ENCODE measurements around the gene TUBA3D.
"Not testable (repeated sequence)": the region's sequence is repeated elsewhere in the genome, so short reads cannot be mapped to it uniquely, and the experiment has no call there.

TUBA3D gene

DNA sequence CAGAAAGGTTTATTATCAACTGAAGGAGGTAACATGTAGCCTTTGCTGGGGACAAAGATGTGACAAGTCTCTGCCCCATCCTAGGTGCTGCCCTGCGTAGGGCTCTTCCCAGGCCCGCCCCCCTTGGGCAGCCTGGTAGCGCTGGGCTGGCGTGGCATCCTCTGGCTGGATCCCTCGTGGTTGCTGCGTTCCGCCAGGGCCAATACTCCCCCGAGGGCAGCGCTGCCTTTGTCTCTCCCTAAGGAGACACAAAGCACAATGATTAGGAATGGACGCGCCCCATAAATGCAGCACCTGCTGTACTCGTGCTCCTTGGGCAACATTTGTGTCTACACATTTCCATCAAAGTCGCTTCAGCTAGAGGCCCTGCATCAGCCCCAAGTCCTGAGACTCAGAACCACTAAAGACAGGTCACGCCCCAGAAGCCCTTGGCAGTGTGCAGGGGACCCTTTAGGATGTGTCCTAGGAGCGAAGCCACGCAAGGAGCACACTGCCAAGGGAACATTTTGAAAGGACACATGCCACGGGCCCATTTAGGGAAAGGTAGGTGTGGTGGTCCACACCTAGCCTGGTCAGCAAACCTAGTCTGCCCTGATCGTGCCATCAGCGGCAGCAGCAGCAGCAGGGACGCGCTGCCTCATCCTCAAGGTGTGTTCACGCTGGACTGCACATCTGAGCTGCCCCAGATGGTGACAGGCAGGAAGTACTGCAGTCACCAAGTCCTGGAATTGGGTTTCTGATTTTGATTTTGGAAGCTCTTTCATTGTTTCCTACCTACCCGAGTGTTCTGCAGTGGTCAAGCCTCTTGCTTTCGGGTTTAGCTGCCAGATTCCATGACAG lies 8.3 kb downstream of the TUBA3D start:
- DNase-seq (ENCODE audit: low read depth in 2 of 2, low spot score in 1 of 2), result not testable (repeated sequence)

DNA sequence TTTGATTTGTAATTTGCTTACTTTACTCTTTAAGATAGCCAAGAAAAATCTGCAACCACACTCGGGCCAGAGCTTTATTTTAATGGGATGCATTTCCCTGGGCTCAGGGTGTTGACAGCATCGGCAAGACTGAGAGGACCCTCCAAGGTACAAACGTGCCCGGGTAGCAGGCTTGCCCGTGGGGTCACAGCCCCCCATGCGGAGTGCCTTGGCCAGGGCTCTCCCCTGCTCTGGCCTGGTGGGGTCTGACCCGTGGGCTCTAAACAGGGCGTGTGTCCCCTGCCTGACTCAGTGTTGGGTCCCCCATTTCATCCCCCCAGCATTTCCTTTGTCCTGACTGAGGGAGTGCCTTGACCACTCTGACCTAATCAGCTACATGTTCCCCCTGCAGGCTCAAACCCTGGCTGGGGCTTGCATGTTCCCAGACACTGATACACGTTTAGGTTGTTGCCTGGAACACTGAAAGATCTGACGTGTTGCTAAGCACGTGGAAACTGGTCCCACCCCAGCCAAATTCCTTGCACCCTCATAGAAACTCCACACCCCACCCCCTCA lies 9.1 kb downstream of the TUBA3D start:
- DNase-seq (ENCODE audit: low read depth in 2 of 2, low spot score in 1 of 2), result not testable (repeated sequence)

DNA sequence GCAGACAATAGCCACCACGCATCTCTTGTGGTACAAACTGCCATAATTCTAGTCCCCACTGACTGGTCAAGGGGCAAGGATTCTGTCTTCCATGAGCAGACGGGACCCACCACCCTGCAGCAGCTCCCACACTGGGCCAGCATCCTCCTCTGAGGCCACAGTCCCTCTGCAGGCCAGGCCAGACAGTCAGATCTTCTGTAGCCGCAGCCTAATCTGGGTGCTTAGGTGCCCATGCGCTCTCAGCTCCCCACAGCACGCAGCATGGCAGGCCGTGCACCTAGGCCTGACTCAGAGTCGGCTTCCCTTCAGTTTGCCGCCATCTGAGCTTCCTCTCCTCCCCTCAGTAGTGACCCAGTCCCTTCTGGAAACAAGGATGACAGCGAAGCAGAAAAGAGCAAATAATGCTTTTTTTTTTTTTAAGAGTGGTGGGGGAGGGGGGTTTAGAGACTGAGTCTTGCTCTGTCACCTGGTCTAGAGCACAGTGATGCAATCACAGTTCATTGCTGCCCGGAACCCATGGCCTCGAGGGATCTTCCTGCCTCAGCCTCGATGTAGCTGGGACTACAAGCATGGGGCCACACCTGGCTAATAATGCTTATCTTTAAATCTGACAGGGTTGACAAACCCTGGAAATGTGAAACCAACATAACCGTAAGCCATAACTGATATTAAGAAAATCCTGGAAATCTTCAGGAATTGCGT lies 10.4 kb downstream of the TUBA3D start:
- DNase-seq (ENCODE audit: low read depth in 2 of 2, low spot score in 1 of 2), result not testable (repeated sequence)

DNA sequence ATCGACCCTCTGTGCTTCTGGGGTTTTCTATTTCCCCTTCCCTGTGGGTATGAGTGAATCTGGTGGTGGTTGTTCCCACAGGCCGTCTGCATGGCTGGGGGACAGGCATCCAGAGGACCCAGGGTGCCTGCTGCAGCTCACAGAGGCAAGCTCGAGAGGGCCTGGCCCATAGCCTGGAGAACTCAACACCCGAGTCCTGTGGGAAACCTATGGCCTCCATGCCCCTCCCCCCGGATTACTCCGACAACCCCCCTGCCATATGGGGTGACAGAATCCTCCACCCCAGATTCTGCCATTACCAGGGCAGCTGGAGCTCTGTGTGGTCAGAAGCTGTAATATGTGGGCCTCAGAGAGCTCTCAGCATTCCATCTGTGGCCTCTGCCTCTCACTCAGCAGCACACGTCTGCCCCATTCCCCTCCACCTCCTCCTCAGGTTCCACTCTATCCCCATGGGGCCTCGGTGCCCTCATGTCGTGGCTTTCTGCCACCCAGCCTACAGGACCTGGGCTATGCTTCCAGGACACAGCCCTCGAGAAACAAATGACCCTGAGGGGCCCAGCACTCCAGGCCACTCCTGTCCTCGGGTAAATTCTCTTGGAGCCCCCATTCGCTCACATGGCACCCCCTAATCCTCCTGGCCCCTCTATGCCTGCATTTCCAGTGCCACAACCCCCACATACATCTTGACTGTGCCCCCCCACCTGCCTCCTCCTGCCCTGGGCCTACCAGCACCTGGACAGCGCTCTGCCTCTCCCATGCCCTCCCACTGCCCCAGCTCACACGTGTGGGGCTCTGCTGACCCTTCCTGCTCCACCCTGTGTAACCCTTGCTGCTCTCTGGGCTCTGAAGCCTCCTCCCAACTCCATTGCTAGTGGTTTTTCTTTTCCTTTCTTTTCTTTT lies 12.6 kb downstream of the TUBA3D start:
- DNase-seq (ENCODE audit: low read depth in 2 of 2, low spot score in 1 of 2), result no peak

DNA sequence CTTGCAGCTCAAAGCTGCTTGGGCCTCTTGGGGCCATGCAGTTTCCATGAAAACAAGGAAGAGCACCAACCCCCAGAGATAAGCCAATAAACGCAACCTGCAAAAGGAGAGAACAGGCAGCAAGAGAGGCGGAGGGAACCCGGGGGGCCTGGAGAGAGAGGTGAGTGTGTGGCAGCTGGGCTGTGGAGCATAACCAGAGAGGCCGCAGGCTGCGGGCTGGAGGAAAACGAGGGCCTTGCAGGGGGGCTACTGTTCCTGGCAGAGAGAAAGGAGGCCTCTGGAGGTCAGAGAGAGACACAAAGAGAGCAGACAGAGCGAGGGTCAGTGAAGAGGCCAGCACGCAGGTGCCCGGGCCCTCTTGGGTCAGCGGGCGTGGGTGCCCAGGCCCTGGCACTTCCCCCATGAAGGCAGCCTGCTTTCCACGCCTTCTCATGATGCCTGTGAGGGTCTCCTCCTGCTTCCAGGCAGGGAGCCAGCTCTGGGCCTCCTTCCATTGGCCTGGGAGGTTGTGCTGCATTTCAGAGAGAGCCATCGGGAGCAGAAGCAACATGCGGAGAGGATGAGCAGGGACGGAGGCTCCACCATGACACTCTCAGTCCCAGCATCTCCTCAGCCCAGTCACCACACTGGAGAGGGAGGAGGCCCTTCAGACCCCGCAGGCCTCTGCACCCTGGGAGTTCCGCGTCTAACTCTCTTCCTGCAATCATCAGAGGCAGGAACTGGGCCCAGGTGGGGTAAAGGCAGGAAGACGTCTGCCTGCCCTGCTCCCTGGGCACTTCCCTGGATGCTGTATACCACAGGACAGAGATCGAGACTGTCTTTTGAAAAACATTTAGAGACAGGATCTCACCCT lies 14.9 kb downstream of the TUBA3D start:
- DNase-seq (ENCODE audit: low read depth in 2 of 2, low spot score in 1 of 2), result not testable (repeated sequence)

DNA sequence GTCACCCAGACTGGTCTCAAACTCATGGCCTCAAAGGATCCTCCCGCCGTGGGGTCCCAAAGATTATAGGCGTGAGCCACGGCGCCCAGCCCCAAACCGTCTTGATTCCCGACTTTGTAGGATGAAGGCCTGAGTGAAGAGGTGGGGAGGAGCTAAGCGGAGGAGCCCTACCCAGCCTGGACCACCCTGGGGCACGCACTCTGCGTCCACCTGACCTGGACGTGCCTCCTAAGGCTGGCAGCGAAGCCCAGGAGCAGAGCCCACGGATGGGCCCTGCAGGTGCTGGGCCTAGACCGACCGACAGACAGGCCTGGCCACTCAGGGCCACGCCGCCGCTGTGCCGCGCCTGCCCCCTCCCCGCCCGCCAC lies 15.5 kb downstream of the TUBA3D start:
- DNase-seq (ENCODE audit: low read depth in 2 of 2, low spot score in 1 of 2), result not testable (repeated sequence)

DNA sequence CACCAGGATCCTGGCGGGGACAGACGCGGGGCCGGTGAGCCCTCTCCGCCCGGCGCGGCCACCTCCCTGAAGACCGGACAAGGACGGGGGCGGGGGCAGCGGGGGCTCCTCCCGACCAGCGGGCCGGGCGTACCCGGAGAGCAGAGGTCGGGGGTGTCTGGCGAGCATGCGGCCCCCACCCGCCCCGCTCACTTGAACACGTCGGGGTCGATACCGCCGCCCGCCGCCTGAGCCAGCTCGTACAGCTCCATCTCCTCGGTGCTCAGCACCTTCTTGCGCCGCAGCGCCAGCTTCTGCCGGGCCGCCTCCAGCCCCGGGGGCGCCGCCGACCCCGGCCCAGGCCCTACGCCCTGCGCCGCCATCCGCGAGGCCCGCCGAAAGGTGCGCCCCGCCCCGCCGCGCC lies 16.1 kb downstream of the TUBA3D start, which contains the start of gene MZT2A:
Gene MZT2A, minus strand, starts transcription at position 383 of the 403 bp plus-strand sequence. Its CDS starts 21 bp downstream, at position 362.
- DNase-seq (ENCODE audit: low read depth in 2 of 2, low spot score in 1 of 2), result not testable (repeated sequence)

DNA sequence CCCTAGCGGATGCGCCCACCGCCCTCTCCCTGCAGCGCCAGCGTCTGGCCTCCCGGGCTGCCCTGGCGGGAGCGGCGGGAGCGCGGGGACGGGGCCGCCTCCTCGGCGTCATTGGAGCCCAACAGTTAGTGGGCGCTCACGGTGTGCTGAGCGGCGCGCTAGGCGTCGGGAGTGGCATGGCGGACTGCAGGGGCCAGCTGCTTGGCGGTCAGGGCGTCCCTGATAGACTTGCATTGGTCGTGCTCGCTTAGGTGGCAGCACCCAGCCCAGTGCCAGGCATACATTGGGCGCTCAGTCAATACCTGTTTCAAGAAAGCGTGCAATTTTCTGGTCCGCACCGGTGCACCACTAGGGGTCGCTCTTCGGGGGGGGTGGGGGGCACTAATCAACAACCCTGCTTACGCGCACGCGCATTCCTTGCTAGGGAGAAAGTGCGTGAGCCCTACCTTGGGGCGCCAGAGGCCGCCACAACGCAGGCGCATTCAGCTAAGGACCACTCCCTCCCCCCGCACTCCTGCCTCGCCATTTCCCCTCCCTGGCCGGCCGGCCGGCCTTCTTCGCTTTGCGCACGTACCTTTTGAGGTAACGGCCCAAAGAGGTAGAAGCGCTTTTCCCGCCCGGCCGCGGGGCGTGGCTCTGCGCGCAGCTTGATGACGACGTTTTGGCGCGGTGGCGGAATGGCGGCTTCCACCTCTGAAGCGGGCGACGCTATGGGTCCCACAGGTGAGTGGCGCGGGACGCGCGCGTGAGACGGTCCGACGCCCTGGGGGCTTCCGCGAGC lies 16.7 kb downstream of the TUBA3D start:
- DNase-seq (ENCODE audit: low read depth in 2 of 2, low spot score in 1 of 2), result peak; percentile 79 to 81

DNA sequence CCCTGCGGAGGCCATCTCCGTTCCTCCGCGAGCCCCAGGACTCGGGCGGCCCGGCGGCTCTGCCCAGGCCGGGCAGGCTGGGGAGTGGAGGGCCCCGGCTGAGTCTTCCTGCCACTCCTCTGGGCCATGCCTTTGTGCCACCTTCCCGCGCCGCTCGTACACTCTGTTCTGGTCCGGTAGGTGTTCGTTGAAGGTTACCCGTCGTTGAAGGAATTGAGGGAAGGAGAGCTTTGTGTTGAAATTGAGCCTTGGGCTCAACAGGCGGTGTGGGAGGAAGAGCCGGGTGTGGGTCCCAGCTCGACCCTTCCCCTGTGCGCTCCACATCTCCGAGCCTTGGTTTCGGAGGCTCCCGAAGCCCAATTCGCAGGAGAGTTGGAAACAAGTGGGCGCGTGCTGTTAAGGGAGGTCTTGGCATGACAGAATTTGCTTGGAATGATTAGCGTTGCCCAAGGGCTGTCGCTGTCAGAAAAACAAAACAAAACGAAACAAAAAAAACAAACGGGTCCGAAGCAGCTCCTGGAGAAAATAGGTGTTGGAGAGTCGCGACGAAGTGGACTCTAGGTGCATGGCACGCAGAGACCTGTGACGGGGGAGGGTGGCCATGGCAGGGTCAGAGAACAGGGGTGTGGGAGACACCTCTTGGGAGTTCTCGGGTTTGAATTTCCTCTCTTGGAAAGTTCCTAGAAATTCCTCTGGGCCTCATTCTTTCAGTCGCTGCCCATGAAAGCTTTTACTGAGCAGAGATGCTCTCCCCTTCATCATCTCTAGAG lies 17.5 kb downstream of the TUBA3D start:
- DNase-seq (ENCODE audit: low read depth in 2 of 2, low spot score in 1 of 2), result no peak

DNA sequence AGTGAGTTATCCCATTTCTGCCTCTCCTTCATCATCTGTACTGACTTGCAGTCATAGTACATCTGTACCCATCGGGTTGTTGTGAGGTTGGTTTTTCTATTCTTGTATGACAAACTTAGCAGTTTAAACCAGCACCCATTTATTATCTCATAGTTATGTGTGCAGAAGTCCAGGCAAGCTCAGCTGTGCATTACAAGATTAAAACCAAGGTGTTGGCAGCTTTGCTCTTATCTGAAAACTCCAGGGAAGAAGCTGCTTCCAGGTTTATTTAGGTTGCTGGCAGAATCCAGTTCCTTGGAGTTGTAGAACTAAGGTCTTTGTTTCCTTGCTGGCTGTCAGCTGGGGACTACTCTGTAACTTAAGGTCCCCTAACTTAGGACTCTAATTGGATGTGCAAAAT lies 19.6 kb downstream of the TUBA3D start:
- DNase-seq (ENCODE audit: low read depth in 2 of 2, low spot score in 1 of 2), result not testable (repeated sequence)

DNA sequence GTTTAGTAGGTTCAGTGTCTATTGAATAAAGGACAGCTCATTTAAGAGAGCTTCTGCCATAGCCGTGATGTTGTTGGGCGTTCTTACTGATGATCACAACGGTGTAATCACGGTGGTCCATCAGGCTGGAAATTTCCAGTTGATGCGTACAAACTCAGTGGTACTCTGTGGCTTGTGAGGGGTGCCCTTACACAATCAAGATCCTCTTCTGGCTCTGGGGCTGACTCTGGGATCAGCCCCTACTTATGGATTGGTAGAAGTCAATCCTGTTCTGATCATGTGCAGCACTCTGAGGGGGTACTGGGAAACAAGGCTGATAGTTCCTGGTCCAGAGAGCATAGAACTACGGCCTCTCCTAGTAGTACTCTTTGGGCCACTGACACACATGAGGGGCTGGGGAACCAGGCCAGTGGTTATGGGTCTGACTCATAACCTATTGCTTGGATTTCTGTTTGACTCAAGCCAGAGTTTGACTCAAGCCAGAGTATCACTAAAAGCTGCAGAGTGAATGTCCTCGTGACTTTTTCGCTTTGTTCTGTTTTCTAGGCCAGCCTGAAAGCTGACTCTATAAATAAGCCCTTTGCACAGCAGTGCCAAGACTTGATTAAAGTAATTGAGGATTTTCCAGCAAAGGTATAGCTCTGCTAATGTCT lies 22.5 kb downstream of the TUBA3D start:
- not testable (repeated sequence) for DNase-seq (ENCODE audit: low read depth in 2 of 2, low spot score in 1 of 2)

DNA sequence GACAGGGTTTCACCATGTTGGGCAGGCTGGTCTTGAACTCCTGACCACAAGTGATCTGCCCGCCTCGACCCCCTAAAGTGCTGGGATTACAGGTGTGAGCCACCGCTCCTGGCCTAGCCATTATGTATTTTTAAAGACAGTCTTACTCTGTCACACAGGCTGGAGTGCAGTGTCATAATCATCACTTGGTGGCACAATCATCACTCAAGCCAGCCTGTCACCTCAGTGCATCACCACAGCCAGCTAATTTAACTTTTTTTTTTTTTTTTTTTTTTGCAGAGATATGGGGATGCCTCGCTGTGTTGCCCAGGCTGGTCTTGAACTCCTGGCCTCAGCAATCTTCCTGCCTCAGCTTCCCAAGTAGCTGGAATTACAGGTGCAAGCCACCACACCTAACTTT lies 27.7 kb downstream of the TUBA3D start:
- not testable (repeated sequence) for DNase-seq (ENCODE audit: low read depth in 2 of 2, low spot score in 1 of 2)

DNA sequence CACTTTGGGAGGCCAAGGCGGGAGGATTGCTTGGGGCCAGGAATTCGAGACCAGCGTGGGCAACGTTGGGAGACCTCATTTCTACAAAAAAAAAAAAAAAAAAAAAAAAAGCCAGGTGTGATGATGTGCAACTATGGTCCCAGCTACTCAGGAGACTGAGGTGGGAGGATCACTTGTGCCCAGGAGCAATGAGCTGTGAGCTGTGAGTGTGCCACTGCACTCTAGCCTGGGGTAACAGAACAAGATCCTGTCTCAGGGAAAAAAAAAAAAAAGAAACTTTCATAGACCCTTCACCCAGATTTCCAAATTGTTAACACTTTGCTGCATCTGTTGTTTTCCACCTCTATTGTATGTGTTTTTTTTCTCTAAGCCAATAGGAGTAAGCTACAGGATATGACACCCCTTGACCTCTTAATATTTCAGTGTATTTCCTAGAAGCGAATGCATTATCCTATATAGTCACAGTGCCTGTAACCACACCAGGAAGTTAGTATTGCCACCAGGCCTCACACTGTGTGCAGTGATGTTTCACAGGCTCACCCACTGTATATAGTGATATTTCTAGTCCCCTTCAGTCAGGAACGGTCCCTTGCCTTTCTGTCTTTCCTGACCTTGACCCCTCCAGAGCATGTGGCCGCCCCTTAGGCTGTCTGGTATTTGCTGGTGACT lies 28.3 kb downstream of the TUBA3D start:
- DNase-seq (ENCODE audit: low read depth in 2 of 2, low spot score in 1 of 2), result not testable (repeated sequence)

DNA sequence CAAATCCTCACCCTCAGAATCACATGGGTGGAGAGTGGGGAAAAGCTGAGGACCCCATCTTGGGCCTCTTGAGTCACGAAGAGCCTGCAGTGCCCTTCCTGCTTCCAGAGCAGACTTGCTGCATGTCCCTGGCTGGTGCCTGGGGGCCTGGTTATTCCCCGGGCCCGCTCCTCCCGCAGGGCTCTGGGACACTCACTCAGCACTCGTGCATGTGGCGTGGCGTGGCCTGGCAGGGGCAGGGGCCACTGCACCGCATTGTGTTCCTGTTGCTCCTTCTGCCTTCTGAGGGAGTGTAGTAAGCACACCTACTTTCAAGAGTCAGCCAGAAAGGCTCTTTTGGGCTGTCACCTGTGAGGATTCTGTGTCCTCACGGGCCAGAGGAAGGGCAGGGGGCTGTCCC lies 33.7 kb downstream of the TUBA3D start:
- no peak for DNase-seq (ENCODE audit: low read depth in 2 of 2, low spot score in 1 of 2)

DNA sequence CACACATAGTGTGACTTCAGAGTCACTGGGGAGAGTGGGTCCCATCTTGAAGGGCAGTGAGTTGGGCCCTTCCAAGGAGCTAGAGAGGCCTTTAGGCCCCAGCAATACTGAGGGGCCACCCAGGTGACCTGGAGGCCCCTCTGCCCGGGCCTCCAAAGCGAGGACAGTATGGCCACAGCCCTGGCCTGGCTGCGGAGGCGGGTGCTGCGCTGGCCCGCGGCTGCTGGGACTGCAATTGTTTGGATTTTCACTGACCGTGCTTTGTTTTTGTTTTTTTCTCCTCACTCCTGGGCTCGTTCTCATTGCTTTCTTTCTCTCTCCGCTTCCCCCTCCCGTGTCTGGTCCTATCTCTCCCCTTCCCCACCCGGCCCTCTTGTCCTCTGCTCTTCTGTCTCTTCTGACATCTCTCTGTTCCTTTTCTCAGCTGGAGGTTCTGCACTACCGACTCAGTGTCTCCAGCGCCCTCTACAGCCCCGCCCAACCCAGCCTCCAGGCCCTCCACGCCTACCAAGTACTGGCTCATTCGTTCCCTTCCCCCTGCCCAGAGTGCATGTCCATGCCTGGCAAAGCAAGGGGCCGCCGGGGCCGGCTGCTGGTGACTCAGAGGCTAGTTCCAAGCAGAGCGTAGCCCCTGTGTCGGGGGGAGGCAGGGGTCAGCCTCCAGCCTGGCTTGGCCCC lies 35.5 kb downstream of the TUBA3D start:
- not testable (repeated sequence) for DNase-seq (ENCODE audit: low read depth in 2 of 2, low spot score in 1 of 2)

DNA sequence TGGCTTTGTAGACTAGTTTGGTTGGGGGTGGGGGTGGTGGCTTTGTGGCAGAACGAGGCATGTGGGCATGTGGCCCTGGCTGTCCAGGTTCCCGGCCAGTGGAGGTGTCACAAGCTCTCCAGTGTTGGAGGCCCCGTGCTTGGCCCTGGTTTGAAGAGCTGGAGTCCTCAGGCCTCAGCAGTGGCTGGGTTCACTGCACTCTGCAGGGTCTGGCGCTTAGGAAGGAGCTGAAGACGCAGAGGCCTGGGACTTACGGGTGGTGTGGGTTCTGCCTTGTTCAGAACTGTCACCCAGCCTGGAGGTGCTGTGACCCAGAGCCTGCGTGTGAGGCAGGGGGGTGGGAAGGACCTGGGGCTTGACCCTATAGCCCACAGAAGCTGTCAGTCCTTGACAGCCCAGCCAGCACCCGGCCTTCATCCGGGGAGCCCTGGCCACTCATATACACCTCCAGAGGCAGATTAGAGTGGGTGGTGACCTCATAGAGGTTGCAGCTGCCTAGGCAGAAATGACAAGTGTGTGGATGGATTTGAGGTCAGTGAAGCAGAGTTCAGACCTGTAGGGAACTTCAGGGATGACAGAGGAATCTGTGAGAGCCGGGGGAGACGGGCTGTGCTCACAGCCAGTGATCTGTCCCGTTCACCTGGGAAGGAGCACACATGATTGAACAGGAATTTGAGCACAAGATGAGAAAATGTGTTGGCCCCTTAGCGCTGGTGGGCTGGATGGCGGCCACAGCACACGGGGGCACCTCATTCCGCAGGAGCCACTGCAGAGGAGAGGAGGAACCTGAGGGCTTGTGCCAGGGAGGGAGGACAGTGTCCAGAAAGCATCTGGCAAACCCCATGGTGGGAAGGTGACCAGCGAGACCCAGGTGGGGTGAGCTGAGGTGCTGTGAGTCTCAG lies 36.3 kb downstream of the TUBA3D start:
- DNase-seq (ENCODE audit: low read depth in 2 of 2, low spot score in 1 of 2), result not testable (repeated sequence)

Data from stimulated activated CD8-positive, alpha-beta memory T cell treated with anti-CD3 and anti-CD28 coated beads, Interleukin-4, amount 100 ng/mL, for 1 hour (primary cell).